PC-9 (cell line): Measurements from ENCODE around the gene NPHP4. TPM values are rescaled to one million over a fixed set of nuclear protein-coding genes. Genes with fewer than 3 reads are reported as not detected.

ENCODE experiments used
- BruUV-seq: library from RNA; stranded (reverse); fragments of 400-500 nt; replicated peaks from 2 replicates; lab custom pipeline; 2021; lab: Mats Ljungman, UMichigan
- CTCF ChIA-PET: fragments of 300-600 bp; sonication (Branson Sonifier 250); formaldehyde crosslinking; loops from one replicate; lab custom pipeline; 2022; ENCODE audit warnings: antibody characterized with exemption; lab: Charles Lee
- POLR2A ChIA-PET: fragments of 300-600 bp; sonication (Branson Sonifier 250); formaldehyde crosslinking; loops from one replicate; lab custom pipeline; 2022; ENCODE audit warnings: antibody characterized with exemption; ENCODE audit not compliant: unreplicated experiment; lab: Charles Lee
- DNase-seq, 2 experiments: peaks; one replicate each; pipeline versions ENCODE4 v3.0.0 to v3.0.0-alpha.2; 2015 to 2022; ENCODE audit warnings: mixed read lengths in 1 of 2
- H2AFZ ChIP-seq: fragments of 200-600 bp; sonication (generic); 2 replicates; pipeline ENCODE4 v1.8.1; 2017; ENCODE audit warnings: antibody characterized with exemption
- H3F3A ChIP-seq: fragments of 200-600 bp; sonication (generic); 2 replicates; pipeline ENCODE4 v1.8.1; 2017; ENCODE audit warnings: antibody characterized with exemption, mild to moderate bottlenecking, low read depth; ENCODE audit not compliant: insufficient read depth
- H3K27ac ChIP-seq: fragments of 200-600 bp; sonication (generic); 2 replicates; pipeline ENCODE4 v1.6.1; 2016; ENCODE audit warnings: mixed run types
- H3K27me3 ChIP-seq: fragments of 200-600 bp; sonication (generic); 2 replicates; pipeline ENCODE4 v1.6.1; 2016; ENCODE audit warnings: low read depth, mixed run types; ENCODE audit not compliant: insufficient read depth
- H3K36me3 ChIP-seq: fragments of 200-600 bp; sonication (generic); 2 replicates; pipeline ENCODE4 v1.6.1; 2016; ENCODE audit warnings: low read depth, mixed run types
- H3K4me1 ChIP-seq: fragments of 200-600 bp; sonication (generic); replicated peaks from 2 replicates; pipeline ENCODE4 v1.6.1; 2016; ENCODE audit warnings: mixed run types; ENCODE audit not compliant: insufficient read depth
- H3K4me2 ChIP-seq: fragments of 200-600 bp; sonication (generic); 2 replicates; pipeline ENCODE4 v1.6.1; 2017; ENCODE audit warnings: mixed run types
- H3K4me3 ChIP-seq: fragments of 200-600 bp; sonication (generic); 2 replicates; pipeline ENCODE4 v1.6.1; 2016; ENCODE audit warnings: mixed run types
- H3K79me2 ChIP-seq: fragments of 200-600 bp; sonication (generic); 2 replicates; pipeline ENCODE4 v1.6.1; 2017; ENCODE audit warnings: low read depth, mixed run types
- H3K9me2 ChIP-seq: fragments of 200-600 bp; sonication (generic); 2 replicates; pipeline ENCODE4 v1.8.1; 2017; ENCODE audit warnings: mild to moderate bottlenecking; ENCODE audit not compliant: insufficient read depth
- H3K9me3 ChIP-seq: fragments of 200-600 bp; sonication (generic); 2 replicates; pipeline ENCODE4 v1.8.1; 2016; ENCODE audit warnings: low read depth; ENCODE audit not compliant: insufficient read depth
- H4K20me1 ChIP-seq: fragments of 200-600 bp; sonication (generic); 2 replicates; pipeline ENCODE4 v1.8.1; 2017; ENCODE audit not compliant: insufficient read depth
- CTCF ChIP-seq: fragments of 200-600 bp; sonication (generic); conservative IDR thresholded peaks from 2 replicates; pipeline ENCODE4 v1.6.1; 2017; ENCODE audit warnings: mixed run types, antibody characterized with exemption, mild to moderate bottlenecking, moderate library complexity
- EZH2 ChIP-seq: fragments of 200-600 bp; sonication (generic); IDR thresholded peaks from 2 replicates; pipeline ENCODE4 v1.8.0; 2017; ENCODE audit warnings: antibody characterized with exemption, low read depth
- intact Hi-C: fragments of 100-400 bp; cut with micrococcal nuclease; formaldehyde crosslinking; loops from one replicate; pipeline ENCODE4 v1.10.0; 2022; ENCODE audit not compliant: unreplicated experiment
- total RNA-seq: library from RNA; stranded (reverse); gene quantifications from 2 replicates; pipeline ENCODE4 v1.2.3, GENCODE V29; 2021

NPHP4 gene
- total RNA-seq, 1 experiment from 2014 or later, result 17.9 TPM

DNA sequence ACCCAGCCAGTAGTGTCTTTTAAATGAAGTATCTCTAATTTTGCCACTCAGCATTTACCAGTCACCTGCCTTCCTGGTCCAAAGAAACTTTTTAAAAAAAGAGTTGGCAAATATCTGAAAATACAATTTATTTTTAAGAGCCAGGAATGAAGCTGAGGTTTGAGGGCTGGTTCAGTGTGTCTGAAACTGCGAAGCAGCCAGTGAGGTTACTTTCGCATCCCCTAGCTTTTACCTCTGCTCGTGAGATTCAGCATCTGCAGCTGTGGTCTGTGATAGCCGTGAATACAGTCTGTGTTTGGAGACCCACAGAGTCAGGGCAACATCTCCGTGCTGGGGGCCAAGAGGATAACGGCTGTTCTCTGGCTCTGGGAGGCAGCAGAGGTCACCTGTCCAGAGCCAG, 32.2 kb upstream of the NPHP4 start:
- Histone ChIP-seq H3K4me2 (no peak overlapping the region), H3K27ac (no peak overlapping the region), H3K36me3 (no peaks in the 10 kb centered on the region), H3K4me1 (peaks cover 11% of the 10 kb centered on the region), H4K20me1 (no peaks in the 10 kb centered on the region; the same call in 1 of the 2 replicates), H3K79me2 (no peaks in the 10 kb centered on the region), H3K27me3 (no peaks in the 10 kb centered on the region), H3K9me3 (no peaks in the 10 kb centered on the region), H3F3A (no peaks in the 10 kb centered on the region), H3K4me3 (no peak overlapping the region), H2AFZ (no peak overlapping the region), H3K9me2 (no peaks in the 10 kb centered on the region)
- DNase-seq, result no peak
- no peak for TF ChIP-seq EZH2
- TF ChIP-seq CTCF, result no peak
- intact Hi-C loops, result loop anchor here (10.0 kb wide), 1 partner anchor 650 kb away; no protein-coding TSS in a partner anchor
- POLR2A ChIA-PET, result no interaction called here
- BruUV-seq, result no TSS peak
- CTCF ChIA-PET, result no interaction called here

DNA sequence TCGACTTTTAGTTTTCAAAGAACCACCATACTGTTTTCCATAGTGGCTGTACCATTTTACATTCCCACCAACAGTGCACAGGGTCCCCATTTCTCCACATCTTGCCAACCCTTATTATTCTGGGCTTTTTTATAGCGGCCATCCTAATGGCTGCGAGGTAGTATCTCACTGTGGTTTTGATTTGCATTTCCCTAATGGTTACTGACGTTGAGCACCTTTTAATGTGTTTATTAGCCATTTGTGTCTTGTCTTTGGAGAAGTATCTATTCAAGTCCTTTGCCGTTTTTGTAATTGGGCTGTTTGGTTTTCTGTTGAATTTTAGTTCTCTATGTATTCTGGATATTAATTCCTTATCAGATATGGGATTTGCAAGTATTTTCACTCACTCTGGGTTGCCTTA, 31.1 kb upstream of the NPHP4 start:
- Histone ChIP-seq H3K27me3 (no peaks in the 10 kb centered on the region), H3K4me3 (no peak overlapping the region), H3K79me2 (no peaks in the 10 kb centered on the region), H3F3A (no peaks in the 10 kb centered on the region), H2AFZ (no peak overlapping the region), H3K9me2 (no peaks in the 10 kb centered on the region), H4K20me1 (no peaks in the 10 kb centered on the region; the same call in 1 of the 2 replicates), H3K27ac (no peak overlapping the region), H3K9me3 (no peaks in the 10 kb centered on the region), H3K4me1 (peaks cover 11% of the 10 kb centered on the region), H3K36me3 (no peaks in the 10 kb centered on the region), H3K4me2 (no peak overlapping the region)
- DNase-seq, result no peak
- intact Hi-C loops, result loop anchor here (10.0 kb wide), 1 partner anchor 651 kb away; no protein-coding TSS in a partner anchor
- ChIA-PET CTCF (no interaction called here), POLR2A (no interaction called here)
- TF ChIP-seq CTCF (no peak), EZH2 (no peak)
- no TSS peak for BruUV-seq

DNA sequence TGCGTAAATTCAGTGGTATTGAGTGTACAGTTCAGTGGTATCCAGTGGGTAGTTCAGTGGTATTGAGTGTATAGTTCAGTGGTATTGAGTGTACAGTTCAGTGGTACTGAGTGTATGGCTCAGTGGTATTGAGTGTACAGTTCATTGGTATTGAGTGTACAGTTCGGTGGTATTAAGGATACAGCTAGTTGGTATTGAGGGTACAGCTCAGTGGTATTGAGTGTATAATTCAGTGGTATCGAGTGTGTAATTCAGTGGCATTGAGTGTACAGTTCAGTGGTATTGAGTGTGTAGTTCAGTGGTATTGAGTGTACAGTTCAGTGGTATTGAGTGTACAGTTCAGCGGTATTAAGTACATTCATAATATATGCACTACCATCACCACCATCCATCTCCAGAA, 30.0 kb upstream of the NPHP4 start:
- no peaks in the 10 kb centered on the region for H3K27me3 ChIP-seq
- TF ChIP-seq EZH2 (no peak), CTCF (no peak)
- no peak overlapping the region for H3K4me3 ChIP-seq
- no peaks in the 10 kb centered on the region for H3F3A ChIP-seq
- no peaks in the 10 kb centered on the region; the same call in 1 of the 2 replicates for H4K20me1 ChIP-seq
- H3K36me3 ChIP-seq, result no peaks in the 10 kb centered on the region
- no peaks in the 10 kb centered on the region for H3K9me3 ChIP-seq
- no peak overlapping the region for H2AFZ ChIP-seq
- no peak overlapping the region for H3K27ac ChIP-seq
- H3K4me1 ChIP-seq, result peaks cover 11% of the 10 kb centered on the region
- intact Hi-C loops, result loop anchor here (10.0 kb wide), 1 partner anchor 653 kb away; no protein-coding TSS in a partner anchor
- BruUV-seq, result no TSS peak
- DNase-seq, result no peak
- H3K4me2 ChIP-seq, result no peak overlapping the region
- ChIA-PET CTCF (no interaction called here), POLR2A (no interaction called here)
- H3K79me2 ChIP-seq, result no peaks in the 10 kb centered on the region
- no peaks in the 10 kb centered on the region for H3K9me2 ChIP-seq
